HEK293 (cell line): ENCODE measurements around the gene STARD10.
A peak's percentile ranks its signal among the peaks of the same experiment; 100 is the strongest.

Experiments
- CTCF ChIA-PET: fragments of 350-600 bp; formaldehyde crosslinking; extraction: SDS; loops from one replicate; lab custom pipeline; 2021; ENCODE audit warnings: antibody characterized with exemption; lab: Yijun Ruan, JAX
- POLR2A ChIA-PET: fragments of 300-600 bp; formaldehyde crosslinking; extraction: SDS; loops from one replicate; lab custom pipeline; 2020; ENCODE audit warnings: antibody characterized with exemption, inconsistent platforms; lab: Yijun Ruan, JAX
- H3K27ac ChIP-seq: fragments of 200-500 bp; sonication (Bioruptor generic); 2 replicates; pipeline ENCODE4 v1.5.1; 2014; ENCODE audit warnings: low read depth, low read length, control low read depth, inconsistent platforms; ENCODE audit errors: extremely low read depth
- H3K36me3 ChIP-seq, 2 experiments: fragments of 200-500 bp in 1 of 2; sonication (Bioruptor generic) in 1 of 2; 1 replicate in 1 of 2; 2 replicates in 1 of 2; pipeline ENCODE4 v1.5.1; 2014 to 2017; ENCODE audit warnings: inconsistent platforms in 2 of 2, low read length in 2 of 2; ENCODE audit not compliant: control insufficient read depth in 2 of 2, insufficient read depth in 1 of 2
- H3K4me1 ChIP-seq: fragments of 200-500 bp; sonication (Bioruptor generic); 2 replicates; pipeline ENCODE4 v1.5.1; 2014; ENCODE audit warnings: mild to moderate bottlenecking, low read length, inconsistent platforms; ENCODE audit not compliant: control insufficient read depth, insufficient read depth
- H3K4me3 ChIP-seq: 2 replicates; pipeline ENCODE4 v1.5.1; 2011; ENCODE audit warnings: low read depth, mild to moderate bottlenecking, control low read depth, low read length, moderate library complexity
- H3K9me3 ChIP-seq: fragments of 200-500 bp; sonication (Bioruptor generic); 2 replicates; pipeline ENCODE4 v1.5.1; 2014; ENCODE audit warnings: low read depth, low read length, inconsistent platforms; ENCODE audit not compliant: control insufficient read depth, insufficient read depth
- GLI2 ChIP-seq: fragments of 450-650 bp; formaldehyde crosslinking; IDR thresholded peaks from 2 replicates; pipeline ENCODE4; 2017; ENCODE audit warnings: missing biosample characterization, missing genetic modification characterization, low read depth, borderline replicate concordance
- GLIS1 ChIP-seq: fragments of 450-650 bp; formaldehyde crosslinking; IDR thresholded peaks from 2 replicates; pipeline ENCODE4 v1.5.1; 2016; ENCODE audit warnings: missing biosample characterization, missing genetic modification characterization
- GLIS2 ChIP-seq: fragments of 450-650 bp; formaldehyde crosslinking; IDR thresholded peaks from 2 replicates; pipeline ENCODE4 v1.5.1; 2016; ENCODE audit warnings: missing biosample characterization, missing genetic modification characterization
- ZBTB21 ChIP-seq: fragments of 450-650 bp; formaldehyde crosslinking; IDR thresholded peaks from 2 replicates; pipeline ENCODE4 v1.5.1; 2017; ENCODE audit warnings: missing biosample characterization, missing genetic modification characterization
- ZFP41 ChIP-seq: fragments of 450-650 bp; formaldehyde crosslinking; IDR thresholded peaks from 2 replicates; pipeline ENCODE4 v1.5.1; 2016; ENCODE audit warnings: missing biosample characterization, missing genetic modification characterization, borderline replicate concordance
- ZFP69B ChIP-seq: fragments of 450-650 bp; formaldehyde crosslinking; IDR thresholded peaks from 2 replicates; pipeline ENCODE4 v1.5.1; 2016; ENCODE audit warnings: missing biosample characterization, missing genetic modification characterization
- ZIC2 ChIP-seq: fragments of 450-650 bp; formaldehyde crosslinking; IDR thresholded peaks from 2 replicates; pipeline ENCODE4 v1.5.1; 2016; ENCODE audit warnings: missing biosample characterization, missing genetic modification characterization
- ZNF10 ChIP-seq: fragments of 450-650 bp; formaldehyde crosslinking; IDR thresholded peaks from 2 replicates; pipeline ENCODE4 v1.5.1; 2017; ENCODE audit warnings: missing biosample characterization, missing genetic modification characterization
- ZNF140 ChIP-seq: fragments of 450-650 bp; formaldehyde crosslinking; IDR thresholded peaks from 2 replicates; pipeline ENCODE4 v1.5.1; 2016; ENCODE audit warnings: missing biosample characterization, missing genetic modification characterization
- ZNF629 ChIP-seq: fragments of 450-650 bp; formaldehyde crosslinking; IDR thresholded peaks from 2 replicates; pipeline ENCODE4 v1.5.1; 2017; ENCODE audit warnings: missing biosample characterization, missing genetic modification characterization
- ZNF660 ChIP-seq: fragments of 450-650 bp; IDR thresholded peaks from 2 replicates; pipeline ENCODE4 v1.5.1; 2018; ENCODE audit warnings: missing biosample characterization, mild to moderate bottlenecking, missing genetic modification characterization
- ZNF76 ChIP-seq: fragments of 450-650 bp; formaldehyde crosslinking; IDR thresholded peaks from 2 replicates; pipeline ENCODE4; 2016; ENCODE audit warnings: low read depth, missing biosample characterization, missing genetic modification characterization, borderline replicate concordance
- TF ChIP-seq, protein P1 (sequence below): fragments of 450-650 bp; formaldehyde crosslinking; IDR thresholded peaks from 2 replicates; pipeline ENCODE4 v1.5.1; 2016; ENCODE audit warnings: missing biosample characterization, missing genetic modification characterization
- TF ChIP-seq, protein P2 (sequence below): fragments of 450-650 bp; formaldehyde crosslinking; IDR thresholded peaks from 2 replicates; pipeline ENCODE4 v1.5.1; 2016; ENCODE audit warnings: missing biosample characterization, missing genetic modification characterization
- TF ChIP-seq, protein P3 (sequence below): fragments of 450-650 bp; formaldehyde crosslinking; IDR thresholded peaks from 2 replicates; pipeline ENCODE4 v1.5.1; 2017; ENCODE audit warnings: missing biosample characterization, missing genetic modification characterization
- TF ChIP-seq, protein P4 (sequence below): fragments of 450-650 bp; formaldehyde crosslinking; IDR thresholded peaks from 2 replicates; pipeline ENCODE4 v1.5.1; 2016; ENCODE audit warnings: missing biosample characterization, missing genetic modification characterization
- TF ChIP-seq, protein P5 (sequence below): fragments of 450-650 bp; formaldehyde crosslinking; IDR thresholded peaks from 2 replicates; pipeline ENCODE4 v1.5.1; 2016; ENCODE audit warnings: missing biosample characterization, missing genetic modification characterization
- TF ChIP-seq, protein P6 (sequence below): fragments of 450-650 bp; formaldehyde crosslinking; IDR thresholded peaks from 2 replicates; pipeline ENCODE4 v1.5.1; 2016; ENCODE audit warnings: missing biosample characterization, missing genetic modification characterization
- TF ChIP-seq, protein P7 (sequence below): fragments of 450-650 bp; formaldehyde crosslinking; IDR thresholded peaks from 2 replicates; pipeline ENCODE4 v1.5.1; 2016; ENCODE audit warnings: missing biosample characterization, missing genetic modification characterization, low read depth

The STARD10 gene

DNA sequence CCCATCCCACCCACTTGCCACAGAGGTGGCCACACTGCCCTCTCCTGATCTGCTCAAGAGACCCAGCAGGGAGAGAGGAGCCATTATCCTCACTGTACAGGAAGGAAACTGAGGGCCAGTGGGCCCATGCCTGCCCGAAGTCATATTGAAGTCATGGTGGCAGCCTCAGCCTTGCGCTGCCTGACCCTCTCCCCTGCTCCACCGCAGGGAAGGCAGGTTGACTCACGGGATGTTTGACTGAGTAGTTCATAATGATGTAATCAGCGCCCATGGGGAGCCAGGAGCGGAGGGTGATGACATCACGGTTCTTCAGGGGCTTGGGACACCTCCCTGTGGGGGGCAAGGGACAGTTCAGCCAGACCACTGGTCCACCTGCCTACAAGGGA, 35.5 kb downstream of the STARD10 start:
- POLR2A ChIA-PET, result interaction anchor here (0.6 to 2.0 kb wide), 4 partner anchors 11 to 36 kb away, joined by 3 to 5 read pairs (median 4); partner anchors contain the start of gene STARD10
- Histone ChIP-seq H3K9me3 (no peaks in the 10 kb centered on the region), H3K27ac (no peak overlapping the region; the same call in 1 of the 2 replicates)

More for the DNA sequence above, 35.5 kb downstream of the STARD10 start:
- TF ChIP-seq ZNF660 (tag by site-specific recombination) (0 out of 2 replicates have a peak, but pooled peaks have one; percentile 36), GLIS1 (tag by site-specific recombination) (peak; percentile 69), ZNF629 (tag by site-specific recombination) (peak; percentile 91), ZIC2 (tag by site-specific recombination) (peak; percentile 72), GLIS2 (peak; percentile 67), ZNF140 (tag by site-specific recombination) (no peak), ZNF76 (tag by site-specific recombination) (no peak), ZBTB21 (tag by site-specific recombination) (peak; percentile 80), GLI2 (tag by site-specific recombination) (no peak), ZFP41 (tag by site-specific recombination) (no peak), ZFP69B (tag by site-specific recombination) (peak; percentile 58; the same call in 1 of the 2 replicates), ZNF10 (no peak)
- TF ChIP-seq, protein P1, sequence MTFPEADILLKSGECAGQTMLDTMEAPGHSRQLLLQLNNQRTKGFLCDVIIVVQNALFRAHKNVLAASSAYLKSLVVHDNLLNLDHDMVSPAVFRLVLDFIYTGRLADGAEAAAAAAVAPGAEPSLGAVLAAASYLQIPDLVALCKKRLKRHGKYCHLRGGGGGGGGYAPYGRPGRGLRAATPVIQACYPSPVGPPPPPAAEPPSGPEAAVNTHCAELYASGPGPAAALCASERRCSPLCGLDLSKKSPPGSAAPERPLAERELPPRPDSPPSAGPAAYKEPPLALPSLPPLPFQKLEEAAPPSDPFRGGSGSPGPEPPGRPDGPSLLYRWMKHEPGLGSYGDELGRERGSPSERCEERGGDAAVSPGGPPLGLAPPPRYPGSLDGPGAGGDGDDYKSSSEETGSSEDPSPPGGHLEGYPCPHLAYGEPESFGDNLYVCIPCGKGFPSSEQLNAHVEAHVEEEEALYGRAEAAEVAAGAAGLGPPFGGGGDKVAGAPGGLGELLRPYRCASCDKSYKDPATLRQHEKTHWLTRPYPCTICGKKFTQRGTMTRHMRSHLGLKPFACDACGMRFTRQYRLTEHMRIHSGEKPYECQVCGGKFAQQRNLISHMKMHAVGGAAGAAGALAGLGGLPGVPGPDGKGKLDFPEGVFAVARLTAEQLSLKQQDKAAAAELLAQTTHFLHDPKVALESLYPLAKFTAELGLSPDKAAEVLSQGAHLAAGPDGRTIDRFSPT (tag by site-specific recombination), result peak; percentile 33; the same call in 1 of the 2 replicates
- TF ChIP-seq, protein P2, sequence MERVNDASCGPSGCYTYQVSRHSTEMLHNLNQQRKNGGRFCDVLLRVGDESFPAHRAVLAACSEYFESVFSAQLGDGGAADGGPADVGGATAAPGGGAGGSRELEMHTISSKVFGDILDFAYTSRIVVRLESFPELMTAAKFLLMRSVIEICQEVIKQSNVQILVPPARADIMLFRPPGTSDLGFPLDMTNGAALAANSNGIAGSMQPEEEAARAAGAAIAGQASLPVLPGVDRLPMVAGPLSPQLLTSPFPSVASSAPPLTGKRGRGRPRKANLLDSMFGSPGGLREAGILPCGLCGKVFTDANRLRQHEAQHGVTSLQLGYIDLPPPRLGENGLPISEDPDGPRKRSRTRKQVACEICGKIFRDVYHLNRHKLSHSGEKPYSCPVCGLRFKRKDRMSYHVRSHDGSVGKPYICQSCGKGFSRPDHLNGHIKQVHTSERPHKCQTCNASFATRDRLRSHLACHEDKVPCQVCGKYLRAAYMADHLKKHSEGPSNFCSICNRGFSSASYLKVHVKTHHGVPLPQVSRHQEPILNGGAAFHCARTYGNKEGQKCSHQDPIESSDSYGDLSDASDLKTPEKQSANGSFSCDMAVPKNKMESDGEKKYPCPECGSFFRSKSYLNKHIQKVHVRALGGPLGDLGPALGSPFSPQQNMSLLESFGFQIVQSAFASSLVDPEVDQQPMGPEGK (tag by site-specific recombination), result no peak
- TF ChIP-seq, protein P3, sequence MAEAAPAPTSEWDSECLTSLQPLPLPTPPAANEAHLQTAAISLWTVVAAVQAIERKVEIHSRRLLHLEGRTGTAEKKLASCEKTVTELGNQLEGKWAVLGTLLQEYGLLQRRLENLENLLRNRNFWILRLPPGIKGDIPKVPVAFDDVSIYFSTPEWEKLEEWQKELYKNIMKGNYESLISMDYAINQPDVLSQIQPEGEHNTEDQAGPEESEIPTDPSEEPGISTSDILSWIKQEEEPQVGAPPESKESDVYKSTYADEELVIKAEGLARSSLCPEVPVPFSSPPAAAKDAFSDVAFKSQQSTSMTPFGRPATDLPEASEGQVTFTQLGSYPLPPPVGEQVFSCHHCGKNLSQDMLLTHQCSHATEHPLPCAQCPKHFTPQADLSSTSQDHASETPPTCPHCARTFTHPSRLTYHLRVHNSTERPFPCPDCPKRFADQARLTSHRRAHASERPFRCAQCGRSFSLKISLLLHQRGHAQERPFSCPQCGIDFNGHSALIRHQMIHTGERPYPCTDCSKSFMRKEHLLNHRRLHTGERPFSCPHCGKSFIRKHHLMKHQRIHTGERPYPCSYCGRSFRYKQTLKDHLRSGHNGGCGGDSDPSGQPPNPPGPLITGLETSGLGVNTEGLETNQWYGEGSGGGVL (tag by site-specific recombination), result no peak
- TF ChIP-seq, protein P4, sequence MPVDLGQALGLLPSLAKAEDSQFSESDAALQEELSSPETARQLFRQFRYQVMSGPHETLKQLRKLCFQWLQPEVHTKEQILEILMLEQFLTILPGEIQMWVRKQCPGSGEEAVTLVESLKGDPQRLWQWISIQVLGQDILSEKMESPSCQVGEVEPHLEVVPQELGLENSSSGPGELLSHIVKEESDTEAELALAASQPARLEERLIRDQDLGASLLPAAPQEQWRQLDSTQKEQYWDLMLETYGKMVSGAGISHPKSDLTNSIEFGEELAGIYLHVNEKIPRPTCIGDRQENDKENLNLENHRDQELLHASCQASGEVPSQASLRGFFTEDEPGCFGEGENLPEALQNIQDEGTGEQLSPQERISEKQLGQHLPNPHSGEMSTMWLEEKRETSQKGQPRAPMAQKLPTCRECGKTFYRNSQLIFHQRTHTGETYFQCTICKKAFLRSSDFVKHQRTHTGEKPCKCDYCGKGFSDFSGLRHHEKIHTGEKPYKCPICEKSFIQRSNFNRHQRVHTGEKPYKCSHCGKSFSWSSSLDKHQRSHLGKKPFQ (tag by site-specific recombination), result no peak
- TF ChIP-seq, protein P5, sequence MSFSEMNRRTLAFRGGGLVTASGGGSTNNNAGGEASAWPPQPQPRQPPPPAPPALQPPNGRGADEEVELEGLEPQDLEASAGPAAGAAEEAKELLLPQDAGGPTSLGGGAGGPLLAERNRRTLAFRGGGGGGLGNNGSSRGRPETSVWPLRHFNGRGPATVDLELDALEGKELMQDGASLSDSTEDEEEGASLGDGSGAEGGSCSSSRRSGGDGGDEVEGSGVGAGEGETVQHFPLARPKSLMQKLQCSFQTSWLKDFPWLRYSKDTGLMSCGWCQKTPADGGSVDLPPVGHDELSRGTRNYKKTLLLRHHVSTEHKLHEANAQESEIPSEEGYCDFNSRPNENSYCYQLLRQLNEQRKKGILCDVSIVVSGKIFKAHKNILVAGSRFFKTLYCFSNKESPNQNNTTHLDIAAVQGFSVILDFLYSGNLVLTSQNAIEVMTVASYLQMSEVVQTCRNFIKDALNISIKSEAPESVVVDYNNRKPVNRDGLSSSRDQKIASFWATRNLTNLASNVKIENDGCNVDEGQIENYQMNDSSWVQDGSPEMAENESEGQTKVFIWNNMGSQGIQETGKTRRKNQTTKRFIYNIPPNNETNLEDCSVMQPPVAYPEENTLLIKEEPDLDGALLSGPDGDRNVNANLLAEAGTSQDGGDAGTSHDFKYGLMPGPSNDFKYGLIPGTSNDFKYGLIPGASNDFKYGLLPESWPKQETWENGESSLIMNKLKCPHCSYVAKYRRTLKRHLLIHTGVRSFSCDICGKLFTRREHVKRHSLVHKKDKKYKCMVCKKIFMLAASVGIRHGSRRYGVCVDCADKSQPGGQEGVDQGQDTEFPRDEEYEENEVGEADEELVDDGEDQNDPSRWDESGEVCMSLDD, result 0 out of 2 replicates have a peak, but pooled peaks have one; percentile 32
- TF ChIP-seq, protein P6, sequence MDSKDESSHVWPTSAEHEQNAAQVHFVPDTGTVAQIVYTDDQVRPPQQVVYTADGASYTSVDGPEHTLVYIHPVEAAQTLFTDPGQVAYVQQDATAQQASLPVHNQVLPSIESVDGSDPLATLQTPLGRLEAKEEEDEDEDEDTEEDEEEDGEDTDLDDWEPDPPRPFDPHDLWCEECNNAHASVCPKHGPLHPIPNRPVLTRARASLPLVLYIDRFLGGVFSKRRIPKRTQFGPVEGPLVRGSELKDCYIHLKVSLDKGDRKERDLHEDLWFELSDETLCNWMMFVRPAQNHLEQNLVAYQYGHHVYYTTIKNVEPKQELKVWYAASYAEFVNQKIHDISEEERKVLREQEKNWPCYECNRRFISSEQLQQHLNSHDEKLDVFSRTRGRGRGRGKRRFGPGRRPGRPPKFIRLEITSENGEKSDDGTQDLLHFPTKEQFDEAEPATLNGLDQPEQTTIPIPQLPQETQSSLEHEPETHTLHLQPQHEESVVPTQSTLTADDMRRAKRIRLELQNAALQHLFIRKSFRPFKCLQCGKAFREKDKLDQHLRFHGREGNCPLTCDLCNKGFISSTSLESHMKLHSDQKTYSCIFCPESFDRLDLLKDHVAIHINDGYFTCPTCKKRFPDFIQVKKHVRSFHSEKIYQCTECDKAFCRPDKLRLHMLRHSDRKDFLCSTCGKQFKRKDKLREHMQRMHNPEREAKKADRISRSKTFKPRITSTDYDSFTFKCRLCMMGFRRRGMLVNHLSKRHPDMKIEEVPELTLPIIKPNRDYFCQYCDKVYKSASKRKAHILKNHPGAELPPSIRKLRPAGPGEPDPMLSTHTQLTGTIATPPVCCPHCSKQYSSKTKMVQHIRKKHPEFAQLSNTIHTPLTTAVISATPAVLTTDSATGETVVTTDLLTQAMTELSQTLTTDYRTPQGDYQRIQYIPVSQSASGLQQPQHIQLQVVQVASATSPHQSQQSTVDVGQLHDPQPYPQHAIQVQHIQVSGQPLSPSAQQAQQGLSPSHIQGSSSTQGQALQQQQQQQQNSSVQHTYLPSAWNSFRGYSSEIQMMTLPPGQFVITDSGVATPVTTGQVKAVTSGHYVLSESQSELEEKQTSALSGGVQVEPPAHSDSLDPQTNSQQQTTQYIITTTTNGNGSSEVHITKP (tag by site-specific recombination), result peak; percentile 82
- TF ChIP-seq, protein P7, sequence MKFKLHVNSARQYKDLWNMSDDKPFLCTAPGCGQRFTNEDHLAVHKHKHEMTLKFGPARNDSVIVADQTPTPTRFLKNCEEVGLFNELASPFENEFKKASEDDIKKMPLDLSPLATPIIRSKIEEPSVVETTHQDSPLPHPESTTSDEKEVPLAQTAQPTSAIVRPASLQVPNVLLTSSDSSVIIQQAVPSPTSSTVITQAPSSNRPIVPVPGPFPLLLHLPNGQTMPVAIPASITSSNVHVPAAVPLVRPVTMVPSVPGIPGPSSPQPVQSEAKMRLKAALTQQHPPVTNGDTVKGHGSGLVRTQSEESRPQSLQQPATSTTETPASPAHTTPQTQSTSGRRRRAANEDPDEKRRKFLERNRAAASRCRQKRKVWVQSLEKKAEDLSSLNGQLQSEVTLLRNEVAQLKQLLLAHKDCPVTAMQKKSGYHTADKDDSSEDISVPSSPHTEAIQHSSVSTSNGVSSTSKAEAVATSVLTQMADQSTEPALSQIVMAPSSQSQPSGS (tag by site-specific recombination), result peak; percentile 91
- Histone ChIP-seq H3K4me1 (peaks cover 6% of the 10 kb centered on the region), H3K4me3 (no peak overlapping the region), H3K36me3 (peaks cover 0 to 25% of the 10 kb centered on the region in 2 experiments; a peak in 1 of 3 replicates)
- CTCF ChIA-PET, result interaction anchor here (0.6 to 1.0 kb wide), 3 partner anchors 13 to 157 kb away, joined by 3 to 4 read pairs (median 3); no protein-coding TSS in a partner anchor
